Measurements from ENCODE around the gene SLC25A12.

SLC25A12 gene

GRCh38 chr2:171864357-171864985 is 29.6 kb downstream of the SLC25A12 start:
- no peaks in the 10 kb centered on the region for H3K4me1 ChIP-seq (ENCODE audit: control insufficient read depth, insufficient read depth, low read depth, low read length)
- H4K91ac ChIP-seq (ENCODE audit: low read length): no peak overlapping the region
- H2BK120ac ChIP-seq (ENCODE audit: low read depth, low read length): no peak overlapping the region
- H2BK15ac ChIP-seq (ENCODE audit: low read depth, poor library complexity, severe bottlenecking): no peak overlapping the region
- H3K4ac ChIP-seq (ENCODE audit: low read depth in 1 of 2, low read length in 2 of 2): no peak overlapping the region
- no peak overlapping the region for H3K18ac ChIP-seq (ENCODE audit: low read depth in 1 of 2, low read length in 2 of 2)
- no peak for DNase-seq
- no peak overlapping the region for H3K9ac ChIP-seq (ENCODE audit: low read length)
- H3K14ac ChIP-seq (ENCODE audit: low read length in 2 of 2): no peak overlapping the region
- no peak overlapping the region for H3K27ac ChIP-seq (ENCODE audit: low read length, poor library complexity, severe bottlenecking)
- H2BK12ac ChIP-seq (ENCODE audit: low read length in 2 of 2): no peak overlapping the region
- H3K23ac ChIP-seq (ENCODE audit: low read length in 2 of 2): no peak overlapping the region
- peaks cover 0 to 3% of the 10 kb centered on the region in 2 experiments for H3K36me3 ChIP-seq (ENCODE audit: control insufficient read depth in 1 of 2, insufficient read depth in 2 of 2, low read depth in 1 of 2, low read length in 2 of 2)
- H3K27me3 ChIP-seq (ENCODE audit: control insufficient read depth in 1 of 2, insufficient read depth in 1 of 2, low read length in 2 of 2): no peaks in the 10 kb centered on the region
- H2AK5ac ChIP-seq (ENCODE audit: low read length, severe bottlenecking): no peak overlapping the region
- no peaks in the 10 kb centered on the region for H3K9me3 ChIP-seq (ENCODE audit: control insufficient read depth, low read length)
- no peak overlapping the region for H4K8ac ChIP-seq (ENCODE audit: low read length)
- no peak overlapping the region for H3K4me2 ChIP-seq (ENCODE audit: low read length, poor library complexity, severe bottlenecking)
- no peak overlapping the region for H2AFZ ChIP-seq (ENCODE audit: low read depth, low read length)
- H2BK5ac ChIP-seq (ENCODE audit: low read depth, low read length, poor library complexity, severe bottlenecking): no peak overlapping the region
- WGBS: 96% methylated on average over 5 of the region's 5 CpGs
- H3K4me3 ChIP-seq (ENCODE audit: insufficient read depth in 1 of 2, low read depth in 1 of 2, low read length in 2 of 2): no peak overlapping the region
- H3K79me1 ChIP-seq (replicated peaks; ENCODE audit: low read length, poor library complexity, severe bottlenecking): peaks cover 9% of the 10 kb centered on the region

- WGBS: 90% methylated on average over 2 of the region's 3 CpGs
- no peak overlapping the region for H3K18ac ChIP-seq (ENCODE audit: low read depth in 1 of 2, low read length in 2 of 2)
- no peak overlapping the region for H3K4me3 ChIP-seq (ENCODE audit: insufficient read depth in 1 of 2, low read depth in 1 of 2, low read length in 2 of 2)
- H3K4ac ChIP-seq (ENCODE audit: low read depth in 1 of 2, low read length in 2 of 2): no peak overlapping the region
- no peak overlapping the region for H2AFZ ChIP-seq (ENCODE audit: low read depth, low read length)
- H3K27me3 ChIP-seq (ENCODE audit: control insufficient read depth in 1 of 2, insufficient read depth in 1 of 2, low read length in 2 of 2): no peaks in the 10 kb centered on the region
- H3K14ac ChIP-seq (ENCODE audit: low read length in 2 of 2): no peak overlapping the region
- H4K8ac ChIP-seq (ENCODE audit: low read length): no peak overlapping the region
- no peak overlapping the region for H2BK15ac ChIP-seq (ENCODE audit: low read depth, poor library complexity, severe bottlenecking)
- H3K9me3 ChIP-seq (ENCODE audit: control insufficient read depth, low read length): no peaks in the 10 kb centered on the region
- H4K91ac ChIP-seq (ENCODE audit: low read length): no peak overlapping the region
- H3K79me1 ChIP-seq (replicated peaks; ENCODE audit: low read length, poor library complexity, severe bottlenecking): peaks cover 11% of the 10 kb centered on the region
- H3K36me3 ChIP-seq (ENCODE audit: control insufficient read depth in 1 of 2, insufficient read depth in 2 of 2, low read depth in 1 of 2, low read length in 2 of 2): no peaks in the 10 kb centered on the region
- no peak overlapping the region for H2AK5ac ChIP-seq (ENCODE audit: low read length, severe bottlenecking)
- H2BK12ac ChIP-seq (ENCODE audit: low read length in 2 of 2): no peak overlapping the region
- H3K4me1 ChIP-seq (ENCODE audit: control insufficient read depth, insufficient read depth, low read depth, low read length): no peaks in the 10 kb centered on the region
- H2BK5ac ChIP-seq (ENCODE audit: low read depth, low read length, poor library complexity, severe bottlenecking): no peak overlapping the region
- DNase-seq: no peak
- H3K23ac ChIP-seq (ENCODE audit: low read length in 2 of 2): no peak overlapping the region
- H3K9ac ChIP-seq (ENCODE audit: low read length): no peak overlapping the region
- no peak overlapping the region for H3K4me2 ChIP-seq (ENCODE audit: low read length, poor library complexity, severe bottlenecking)
- no peak overlapping the region for H2BK120ac ChIP-seq (ENCODE audit: low read depth, low read length)
- H3K27ac ChIP-seq (ENCODE audit: low read length, poor library complexity, severe bottlenecking): no peak overlapping the region
These were observed 31.5 kb downstream of the SLC25A12 start for GRCh38 chr2:171862501-171862900.

DNA sequence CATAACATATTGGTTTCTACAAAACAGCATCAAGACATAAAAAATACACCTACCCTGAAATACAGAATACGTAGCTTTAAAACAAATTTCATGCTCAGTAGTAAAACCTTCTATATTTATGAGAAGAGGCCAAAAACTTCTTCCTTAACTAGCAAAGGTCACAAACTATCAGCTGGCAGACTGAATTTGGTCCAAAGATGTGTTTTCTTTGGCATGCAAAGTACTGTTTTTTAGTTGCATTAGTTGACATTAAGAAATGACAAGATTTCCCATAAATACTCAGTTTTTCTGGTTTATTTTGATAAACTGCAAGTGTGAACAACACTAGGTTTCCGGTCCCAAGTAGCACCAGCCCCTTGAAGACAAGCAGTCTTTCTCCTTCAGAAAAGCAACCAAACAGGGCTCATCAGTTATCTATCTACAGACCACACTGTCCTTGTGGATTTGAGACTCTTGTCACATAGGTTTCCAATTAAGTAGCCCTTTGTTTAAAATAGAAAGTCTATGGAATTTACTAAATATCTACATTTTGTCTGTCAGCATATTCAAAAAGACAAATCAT is 35.6 kb downstream of the SLC25A12 start:
- Histone ChIP-seq H3K27me3 (ENCODE audit: control insufficient read depth in 1 of 2, insufficient read depth in 1 of 2, low read length in 2 of 2) (no peaks in the 10 kb centered on the region), H3K4me3 (ENCODE audit: insufficient read depth in 1 of 2, low read depth in 1 of 2, low read length in 2 of 2) (no peak overlapping the region), H4K8ac (ENCODE audit: low read length) (no peak overlapping the region), H3K4me2 (ENCODE audit: low read length, poor library complexity, severe bottlenecking) (no peak overlapping the region), H3K23ac (ENCODE audit: low read length in 2 of 2) (no peak overlapping the region), H2AK5ac (ENCODE audit: low read length, severe bottlenecking) (no peak overlapping the region), H3K79me1 (replicated peaks; ENCODE audit: low read length, poor library complexity, severe bottlenecking) (peaks cover 8% of the 10 kb centered on the region), H3K4ac (ENCODE audit: low read depth in 1 of 2, low read length in 2 of 2) (no peak overlapping the region), H3K18ac (ENCODE audit: low read depth in 1 of 2, low read length in 2 of 2) (no peak overlapping the region), H3K36me3 (ENCODE audit: control insufficient read depth in 1 of 2, insufficient read depth in 2 of 2, low read depth in 1 of 2, low read length in 2 of 2) (peaks cover 0 to 8% of the 10 kb centered on the region in 2 experiments), H3K9ac (ENCODE audit: low read length) (no peak overlapping the region), H2BK15ac (ENCODE audit: low read depth, poor library complexity, severe bottlenecking) (no peak overlapping the region), H2AFZ (ENCODE audit: low read depth, low read length) (no peak overlapping the region), H3K14ac (ENCODE audit: low read length in 2 of 2) (no peak overlapping the region), H2BK120ac (ENCODE audit: low read depth, low read length) (no peak overlapping the region), H3K9me3 (ENCODE audit: control insufficient read depth, low read length) (no peaks in the 10 kb centered on the region), H4K91ac (ENCODE audit: low read length) (no peak overlapping the region), H2BK12ac (ENCODE audit: low read length in 2 of 2) (no peak overlapping the region), H2BK5ac (ENCODE audit: low read depth, low read length, poor library complexity, severe bottlenecking) (no peak overlapping the region), H3K27ac (ENCODE audit: low read length, poor library complexity, severe bottlenecking) (no peak overlapping the region), H3K4me1 (ENCODE audit: control insufficient read depth, insufficient read depth, low read depth, low read length) (no peaks in the 10 kb centered on the region)
- no peak for DNase-seq
- WGBS: 93% methylated on average over 2 of the region's 2 CpGs

- H4K91ac ChIP-seq (ENCODE audit: low read length): no peak overlapping the region
- peaks cover 0 to 11% of the 10 kb centered on the region in 2 experiments for H3K36me3 ChIP-seq (ENCODE audit: control insufficient read depth in 1 of 2, insufficient read depth in 2 of 2, low read depth in 1 of 2, low read length in 2 of 2)
- H3K9ac ChIP-seq (ENCODE audit: low read length): no peak overlapping the region
- H2BK120ac ChIP-seq (ENCODE audit: low read depth, low read length): no peak overlapping the region
- H4K8ac ChIP-seq (ENCODE audit: low read length): no peak overlapping the region
- H2AFZ ChIP-seq (ENCODE audit: low read depth, low read length): no peak overlapping the region
- no peak overlapping the region for H3K4me3 ChIP-seq (ENCODE audit: insufficient read depth in 1 of 2, low read depth in 1 of 2, low read length in 2 of 2)
- no peak overlapping the region for H2AK5ac ChIP-seq (ENCODE audit: low read length, severe bottlenecking)
- H3K4ac ChIP-seq (ENCODE audit: low read depth in 1 of 2, low read length in 2 of 2): no peak overlapping the region
- H2BK5ac ChIP-seq (ENCODE audit: low read depth, low read length, poor library complexity, severe bottlenecking): no peak overlapping the region
- no peak overlapping the region for H3K14ac ChIP-seq (ENCODE audit: low read length in 2 of 2)
- no peak overlapping the region for H3K4me2 ChIP-seq (ENCODE audit: low read length, poor library complexity, severe bottlenecking)
- H3K9me3 ChIP-seq (ENCODE audit: control insufficient read depth, low read length): no peaks in the 10 kb centered on the region
- DNase-seq: peak; percentile 8
- H3K23ac ChIP-seq (ENCODE audit: low read length in 2 of 2): no peak overlapping the region
- WGBS: 100% methylated on average over 1 of the region's 2 CpGs
- H3K4me1 ChIP-seq (ENCODE audit: control insufficient read depth, insufficient read depth, low read depth, low read length): no peaks in the 10 kb centered on the region
- no peak overlapping the region for H2BK15ac ChIP-seq (ENCODE audit: low read depth, poor library complexity, severe bottlenecking)
- no peaks in the 10 kb centered on the region for H3K27me3 ChIP-seq (ENCODE audit: control insufficient read depth in 1 of 2, insufficient read depth in 1 of 2, low read length in 2 of 2)
- H3K79me1 ChIP-seq (replicated peaks; ENCODE audit: low read length, poor library complexity, severe bottlenecking): peaks cover 4% of the 10 kb centered on the region
- H3K18ac ChIP-seq (ENCODE audit: low read depth in 1 of 2, low read length in 2 of 2): no peak overlapping the region
- no peak overlapping the region for H2BK12ac ChIP-seq (ENCODE audit: low read length in 2 of 2)
- no peak overlapping the region for H3K27ac ChIP-seq (ENCODE audit: low read length, poor library complexity, severe bottlenecking)
These were observed 38.6 kb downstream of the SLC25A12 start for GRCh38 chr2:171855401-171855800.

Measured in mesenchymal stem cell (in vitro differentiated cells and primary cell).